ENCODE results near the gene SLC32A1. TPM values are rescaled to one million over a fixed set of nuclear protein-coding genes. Genes with fewer than 3 reads are reported as not detected.

Gene SLC32A1
- total and polyA plus RNA-seq, 5 experiments from 2014 or later, result not detected

GRCh38 chr20:38745757-38746156, 21.5 kb downstream of the SLC32A1 start:
- Mint-ChIP-seq H3K27me3 (peaks cover 22 to 30% (median 23%) of the 10 kb centered on the region in 5 donors), H3K27ac (no peak overlapping the region), H3K4me3 (peak overlapping the region in 2 of 10 donors; percentile 14 to 32), H3K4me1 (peaks cover 13 to 26% (median 23%) of the 10 kb centered on the region in 4 donors), H3K36me3 (peaks cover 0 to 10% (median 0%) of the 10 kb centered on the region in 3 donors), H3K9me3 (no peaks in the 10 kb centered on the region)
- ATAC-seq (no peak), DNase-seq (no peak)
- POLR2A ChIA-PET, result no interaction called here

- H3K4me3 Mint-ChIP-seq, result peak overlapping the region; percentile 88 to 99 (median 98)
- peak overlapping the region; percentile 72 to 100 (median 98) for H3K27ac Mint-ChIP-seq
- no peak for DNase-seq
- H3K27me3 Mint-ChIP-seq, result peaks cover 5 to 12% (median 7%) of the 10 kb centered on the region in 5 donors
- ATAC-seq, result no peak
- POLR2A ChIA-PET, result interaction anchor here (0.8 to 3.0 kb wide), 4 partner anchors 22 to 275 kb away, joined by 3 to 17 read pairs (median 3); partner anchors contain the start of genes PPP1R16B and RALGAPB
- H3K36me3 Mint-ChIP-seq, result peaks cover 0 to 22% (median 2%) of the 10 kb centered on the region in 3 donors
- H3K4me1 Mint-ChIP-seq, result peaks cover 14 to 34% (median 27%) of the 10 kb centered on the region in 4 donors
- no peaks in the 10 kb centered on the region for H3K9me3 Mint-ChIP-seq
These were observed 23.3 kb downstream of the SLC32A1 start for GRCh38 chr20:38747495-38748096.

GRCh38 chr20:38748097-38748860, 24.0 kb downstream of the SLC32A1 start, which contains the start of gene ACTR5:
ACTR5 (plus strand) TSS chr20:38748460; CDS start chr20:38748479, 19 bp downstream.
- peak; percentile 85 to 88 for ATAC-seq

GRCh38 chr20:38748861-38749149, 24.5 kb downstream of the SLC32A1 start:
- ATAC-seq, result peak; percentile 38 to 48
- H3K27me3 Mint-ChIP-seq, result peaks cover 0 to 4% (median 0%) of the 10 kb centered on the region in 5 donors
- peak overlapping the region; percentile 33 to 97 (median 95) for H3K27ac Mint-ChIP-seq
- peaks cover 14 to 34% (median 27%) of the 10 kb centered on the region in 4 donors for H3K4me1 Mint-ChIP-seq
- H3K36me3 Mint-ChIP-seq, result peaks cover 0 to 35% (median 4%) of the 10 kb centered on the region in 3 donors
- H3K4me3 Mint-ChIP-seq, result peak overlapping the region; percentile 82 to 96 (median 92)
- POLR2A ChIA-PET, result interaction anchor here (0.9 to 3.0 kb wide), 5 partner anchors 18 to 662 kb away, joined by 3 to 17 read pairs (median 3); partner anchors contain the start of gene PPP1R16B
- no peaks in the 10 kb centered on the region for H3K9me3 Mint-ChIP-seq
- peak in 3 of 10 donors; percentile 25 to 67 (median 43) for DNase-seq

More at GRCh38 chr20:38748097-38748860, 24.0 kb downstream of the SLC32A1 start, which contains the start of gene ACTR5:
- H3K36me3 Mint-ChIP-seq, result peaks cover 0 to 29% (median 2%) of the 10 kb centered on the region in 3 donors
- peaks cover 0 to 9% (median 4%) of the 10 kb centered on the region in 5 donors for H3K27me3 Mint-ChIP-seq
- H3K4me1 Mint-ChIP-seq, result peaks cover 14 to 34% (median 27%) of the 10 kb centered on the region in 4 donors
- no peaks in the 10 kb centered on the region for H3K9me3 Mint-ChIP-seq
- peak; percentile 93 to 99 (median 98) for DNase-seq
- peak within 1 kb of the TSS; percentile 92 to 100 (median 100) for H3K27ac Mint-ChIP-seq
- POLR2A ChIA-PET, result interaction anchor here (0.8 to 3.0 kb wide), 7 partner anchors 17 to 275 kb away, joined by 3 to 17 read pairs (median 3); partner anchors contain the start of genes PPP1R16B and RALGAPB
- H3K4me3 Mint-ChIP-seq, result peak within 1 kb of the TSS; percentile 88 to 99 (median 98)

- POLR2A ChIA-PET, result interaction anchor here (1.1 kb wide), 1 partner anchor 132 kb away, joined by 3 read pairs; no protein-coding TSS in a partner anchor
- peak in 6 of 10 donors; percentile 7 to 50 (median 36) for DNase-seq
- peaks cover 0 to 59% (median 23%) of the 10 kb centered on the region in 3 donors for H3K36me3 Mint-ChIP-seq
- H3K27ac Mint-ChIP-seq, result no peak overlapping the region
- ATAC-seq, result no peak
- peaks cover 14 to 34% (median 26%) of the 10 kb centered on the region in 4 donors for H3K4me1 Mint-ChIP-seq
- no peaks in the 10 kb centered on the region for H3K27me3 Mint-ChIP-seq
- no peak overlapping the region for H3K4me3 Mint-ChIP-seq
- H3K9me3 Mint-ChIP-seq, result no peaks in the 10 kb centered on the region
These were observed 27.2 kb downstream of the SLC32A1 start for GRCh38 chr20:38751360-38751976.

- Mint-ChIP-seq H3K4me1 (peaks cover 14 to 34% (median 26%) of the 10 kb centered on the region in 4 donors), H3K9me3 (no peaks in the 10 kb centered on the region), H3K4me3 (no peak overlapping the region), H3K27ac (no peak overlapping the region), H3K27me3 (no peaks in the 10 kb centered on the region), H3K36me3 (peaks cover 0 to 62% (median 24%) of the 10 kb centered on the region in 3 donors)
- DNase-seq, result no peak
- POLR2A ChIA-PET, result no interaction called here
- ATAC-seq, result no peak
These were observed 27.7 kb downstream of the SLC32A1 start for GRCh38 chr20:38752029-38752428.

- peaks cover 0 to 86% (median 33%) of the 10 kb centered on the region in 3 donors for H3K36me3 Mint-ChIP-seq
- no peaks in the 10 kb centered on the region for H3K9me3 Mint-ChIP-seq
- no peak for ATAC-seq
- no peak overlapping the region for H3K4me3 Mint-ChIP-seq
- H3K27ac Mint-ChIP-seq, result no peak overlapping the region
- no peak for DNase-seq
- POLR2A ChIA-PET, result no interaction called here
- H3K27me3 Mint-ChIP-seq, result no peaks in the 10 kb centered on the region
- peaks cover 4 to 15% (median 8%) of the 10 kb centered on the region in 4 donors for H3K4me1 Mint-ChIP-seq
These were observed 30.6 kb downstream of the SLC32A1 start for GRCh38 chr20:38754924-38755323.

- H3K27me3 Mint-ChIP-seq, result no peaks in the 10 kb centered on the region
- ATAC-seq (no peak), DNase-seq (no peak)
- H3K4me3 Mint-ChIP-seq, result no peak overlapping the region
- no peak overlapping the region for H3K27ac Mint-ChIP-seq
- H3K36me3 Mint-ChIP-seq, result peaks cover under 1 to 86% (median 38%) of the 10 kb centered on the region in 3 donors
- H3K9me3 Mint-ChIP-seq, result no peaks in the 10 kb centered on the region
- POLR2A ChIA-PET, result no interaction called here
- peaks cover 0 to 10% (median 5%) of the 10 kb centered on the region in 4 donors for H3K4me1 Mint-ChIP-seq
These were observed 31.1 kb downstream of the SLC32A1 start for GRCh38 chr20:38755324-38755910.

GRCh38 chr20:38757145-38757775, 33.0 kb downstream of the SLC32A1 start:
- H3K9me3 Mint-ChIP-seq, result no peaks in the 10 kb centered on the region
- H3K4me3 Mint-ChIP-seq, result no peak overlapping the region
- peaks cover 0 to 2% (median 1%) of the 10 kb centered on the region in 4 donors for H3K4me1 Mint-ChIP-seq
- no peak overlapping the region for H3K27ac Mint-ChIP-seq
- DNase-seq, result no peak
- no peak for ATAC-seq
- no peaks in the 10 kb centered on the region for H3K27me3 Mint-ChIP-seq
- H3K36me3 Mint-ChIP-seq, result peaks cover 14 to 94% (median 44%) of the 10 kb centered on the region in 3 donors
- POLR2A ChIA-PET, result no interaction called here

GRCh38 chr20:38759106-38759505, 34.8 kb downstream of the SLC32A1 start:
- POLR2A ChIA-PET, result no interaction called here
- H3K4me3 Mint-ChIP-seq, result no peak overlapping the region
- H3K27me3 Mint-ChIP-seq, result no peaks in the 10 kb centered on the region
- peaks cover 0 to 6% (median 1%) of the 10 kb centered on the region in 4 donors for H3K4me1 Mint-ChIP-seq
- H3K27ac Mint-ChIP-seq, result no peak overlapping the region
- H3K9me3 Mint-ChIP-seq, result no peaks in the 10 kb centered on the region
- H3K36me3 Mint-ChIP-seq, result peaks cover 14 to 94% (median 45%) of the 10 kb centered on the region in 3 donors
- DNase-seq (no peak), ATAC-seq (no peak)

GRCh38 chr20:38760978-38761377, 36.7 kb downstream of the SLC32A1 start:
- no peak for ATAC-seq
- peaks cover 18 to 92% (median 35%) of the 10 kb centered on the region in 3 donors for H3K36me3 Mint-ChIP-seq
- no peaks in the 10 kb centered on the region for H3K9me3 Mint-ChIP-seq
- no peak overlapping the region for H3K27ac Mint-ChIP-seq
- H3K4me1 Mint-ChIP-seq, result peaks cover 0 to 6% (median 3%) of the 10 kb centered on the region in 4 donors
- POLR2A ChIA-PET, result no interaction called here
- no peak for DNase-seq
- no peaks in the 10 kb centered on the region for H3K27me3 Mint-ChIP-seq
- H3K4me3 Mint-ChIP-seq, result no peak overlapping the region
